ENCODE measurements around the gene SYNDIG1.

DNA sequence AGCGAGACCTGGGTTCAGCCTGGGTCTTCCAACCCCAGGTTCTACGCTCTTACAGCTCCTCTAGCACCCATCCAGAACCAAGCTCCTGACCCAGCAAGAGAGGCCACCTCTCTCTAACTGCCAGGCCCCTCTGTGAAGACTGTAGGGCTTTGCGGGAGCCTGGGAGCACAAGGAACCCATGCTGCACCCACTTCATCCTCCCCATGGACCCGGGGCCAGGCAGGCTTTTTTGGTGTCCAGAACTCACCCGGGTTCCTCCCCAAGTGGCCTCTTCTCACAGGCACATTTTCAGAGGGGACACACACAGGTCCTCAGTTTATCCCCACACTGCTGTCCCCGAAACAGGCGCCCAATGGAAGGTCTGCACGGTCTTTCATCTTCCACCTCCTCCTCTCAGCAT, 145.9 kb downstream of the SYNDIG1 start:
- TF ChIP-seq, protein P1, sequence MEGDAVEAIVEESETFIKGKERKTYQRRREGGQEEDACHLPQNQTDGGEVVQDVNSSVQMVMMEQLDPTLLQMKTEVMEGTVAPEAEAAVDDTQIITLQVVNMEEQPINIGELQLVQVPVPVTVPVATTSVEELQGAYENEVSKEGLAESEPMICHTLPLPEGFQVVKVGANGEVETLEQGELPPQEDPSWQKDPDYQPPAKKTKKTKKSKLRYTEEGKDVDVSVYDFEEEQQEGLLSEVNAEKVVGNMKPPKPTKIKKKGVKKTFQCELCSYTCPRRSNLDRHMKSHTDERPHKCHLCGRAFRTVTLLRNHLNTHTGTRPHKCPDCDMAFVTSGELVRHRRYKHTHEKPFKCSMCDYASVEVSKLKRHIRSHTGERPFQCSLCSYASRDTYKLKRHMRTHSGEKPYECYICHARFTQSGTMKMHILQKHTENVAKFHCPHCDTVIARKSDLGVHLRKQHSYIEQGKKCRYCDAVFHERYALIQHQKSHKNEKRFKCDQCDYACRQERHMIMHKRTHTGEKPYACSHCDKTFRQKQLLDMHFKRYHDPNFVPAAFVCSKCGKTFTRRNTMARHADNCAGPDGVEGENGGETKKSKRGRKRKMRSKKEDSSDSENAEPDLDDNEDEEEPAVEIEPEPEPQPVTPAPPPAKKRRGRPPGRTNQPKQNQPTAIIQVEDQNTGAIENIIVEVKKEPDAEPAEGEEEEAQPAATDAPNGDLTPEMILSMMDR (conservative IDR thresholded peaks at IDR 0.05; ENCODE audit: low read depth, low read length): no peak
- no peak for TF ChIP-seq POLR2A (IDR thresholded peaks at IDR 0.05; ENCODE audit: low read depth, low read length)
- TF ChIP-seq CEBPB (IDR thresholded peaks at IDR 0.05; ENCODE audit: low read depth, low read length): no peak
- TF ChIP-seq RAD21 (IDR thresholded peaks at IDR 0.05; ENCODE audit: low read length): no peak
- TF ChIP-seq, protein P2, sequence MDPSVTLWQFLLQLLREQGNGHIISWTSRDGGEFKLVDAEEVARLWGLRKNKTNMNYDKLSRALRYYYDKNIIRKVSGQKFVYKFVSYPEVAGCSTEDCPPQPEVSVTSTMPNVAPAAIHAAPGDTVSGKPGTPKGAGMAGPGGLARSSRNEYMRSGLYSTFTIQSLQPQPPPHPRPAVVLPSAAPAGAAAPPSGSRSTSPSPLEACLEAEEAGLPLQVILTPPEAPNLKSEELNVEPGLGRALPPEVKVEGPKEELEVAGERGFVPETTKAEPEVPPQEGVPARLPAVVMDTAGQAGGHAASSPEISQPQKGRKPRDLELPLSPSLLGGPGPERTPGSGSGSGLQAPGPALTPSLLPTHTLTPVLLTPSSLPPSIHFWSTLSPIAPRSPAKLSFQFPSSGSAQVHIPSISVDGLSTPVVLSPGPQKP (IDR thresholded peaks at IDR 0.05; ENCODE audit: borderline replicate concordance, low read depth, low read length): no peak
- TF ChIP-seq, protein P3, sequence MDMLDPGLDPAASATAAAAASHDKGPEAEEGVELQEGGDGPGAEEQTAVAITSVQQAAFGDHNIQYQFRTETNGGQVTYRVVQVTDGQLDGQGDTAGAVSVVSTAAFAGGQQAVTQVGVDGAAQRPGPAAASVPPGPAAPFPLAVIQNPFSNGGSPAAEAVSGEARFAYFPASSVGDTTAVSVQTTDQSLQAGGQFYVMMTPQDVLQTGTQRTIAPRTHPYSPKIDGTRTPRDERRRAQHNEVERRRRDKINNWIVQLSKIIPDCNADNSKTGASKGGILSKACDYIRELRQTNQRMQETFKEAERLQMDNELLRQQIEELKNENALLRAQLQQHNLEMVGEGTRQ (IDR thresholded peaks at IDR 0.05; ENCODE audit: low read depth, low read length): no peak
- no peak for TF ChIP-seq MAFK (IDR thresholded peaks at IDR 0.05; ENCODE audit: low read depth, low read length)
- no peak for TF ChIP-seq RCOR1 (IDR thresholded peaks at IDR 0.05; ENCODE audit: insufficient replicate concordance, low read length)
- no peak for TF ChIP-seq MXI1 (IDR thresholded peaks at IDR 0.05; ENCODE audit: borderline replicate concordance, low read depth, low read length)

All from IMR-90 (cell line).